GM12891 (cell line): ENCODE data around the gene PTPN5.

Experiments
- DNase-seq: peaks from one replicate; pipeline ENCODE4 v3.0.0; 2011; ENCODE audit warnings: low spot score; ENCODE audit not compliant: insufficient read length
- FAIRE-seq: peaks from 2 replicates; lab custom pipeline; 2011; peaks lifted over from hg19 to GRCh38; lab: Jason Lieb, UNC
- PAX5 ChIP-seq: IDR thresholded peaks from 2 replicates; pipeline ENCODE4 v1.6.1; 2011; ENCODE audit warnings: low read length, moderate library complexity, mild to moderate bottlenecking; ENCODE audit not compliant: insufficient read depth, severe bottlenecking
- POLR2A ChIP-seq: IDR thresholded peaks from 2 replicates; pipeline ENCODE4 v1.6.1; 2011; ENCODE audit warnings: low read depth, low read length, control low read depth
- POLR2AphosphoS5 ChIP-seq: IDR thresholded peaks from 2 replicates; pipeline ENCODE4 v1.6.1; 2011; ENCODE audit warnings: low read depth, low read length, control low read depth
- POU2F2 ChIP-seq: IDR thresholded peaks from 2 replicates; pipeline ENCODE4 v1.6.1; 2011; ENCODE audit warnings: low read depth, mild to moderate bottlenecking, control low read depth, low read length, moderate library complexity
- SPI1 ChIP-seq: IDR thresholded peaks from 2 replicates; pipeline ENCODE4 v1.6.1; 2011; ENCODE audit warnings: low read depth, low read length, control low read depth
- TAF1 ChIP-seq: IDR thresholded peaks from 2 replicates; pipeline ENCODE4 v1.6.1; 2011; ENCODE audit warnings: low read depth, low read length, control low read depth

Gene PTPN5

DNA sequence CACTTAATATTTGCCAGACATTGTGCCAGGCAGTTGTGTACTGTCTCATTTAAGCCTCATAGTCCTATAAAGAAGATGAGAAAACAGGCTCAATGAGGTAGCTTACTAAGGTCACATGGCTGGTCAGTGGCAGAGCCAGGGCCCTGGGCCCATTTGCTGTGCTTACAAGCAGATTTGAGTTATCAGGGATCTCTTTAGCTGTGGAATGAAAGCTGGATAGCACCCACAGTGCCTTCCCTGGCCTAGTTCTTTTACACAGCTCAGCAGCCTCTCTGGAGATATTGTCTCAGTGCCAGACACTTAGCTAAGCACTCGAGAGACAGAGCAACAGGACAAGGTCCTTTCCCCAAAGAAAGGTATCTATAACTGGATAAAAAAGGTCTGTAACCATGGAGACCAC is 86.9 kb downstream of the PTPN5 start:
- TF ChIP-seq PAX5 (no peak), SPI1 (no peak), POLR2AphosphoS5 (no peak), TAF1 (no peak), POU2F2 (no peak), POLR2A (no peak)
- no peak for DNase-seq
- no peak for FAIRE-seq

- no peak for FAIRE-seq
- TF ChIP-seq POLR2A (no peak), POU2F2 (no peak), PAX5 (no peak), SPI1 (no peak), POLR2AphosphoS5 (no peak), TAF1 (no peak)
- no peak for DNase-seq
These were observed 87.5 kb downstream of the PTPN5 start for GRCh38 chr11:18704045-18704645.

DNA sequence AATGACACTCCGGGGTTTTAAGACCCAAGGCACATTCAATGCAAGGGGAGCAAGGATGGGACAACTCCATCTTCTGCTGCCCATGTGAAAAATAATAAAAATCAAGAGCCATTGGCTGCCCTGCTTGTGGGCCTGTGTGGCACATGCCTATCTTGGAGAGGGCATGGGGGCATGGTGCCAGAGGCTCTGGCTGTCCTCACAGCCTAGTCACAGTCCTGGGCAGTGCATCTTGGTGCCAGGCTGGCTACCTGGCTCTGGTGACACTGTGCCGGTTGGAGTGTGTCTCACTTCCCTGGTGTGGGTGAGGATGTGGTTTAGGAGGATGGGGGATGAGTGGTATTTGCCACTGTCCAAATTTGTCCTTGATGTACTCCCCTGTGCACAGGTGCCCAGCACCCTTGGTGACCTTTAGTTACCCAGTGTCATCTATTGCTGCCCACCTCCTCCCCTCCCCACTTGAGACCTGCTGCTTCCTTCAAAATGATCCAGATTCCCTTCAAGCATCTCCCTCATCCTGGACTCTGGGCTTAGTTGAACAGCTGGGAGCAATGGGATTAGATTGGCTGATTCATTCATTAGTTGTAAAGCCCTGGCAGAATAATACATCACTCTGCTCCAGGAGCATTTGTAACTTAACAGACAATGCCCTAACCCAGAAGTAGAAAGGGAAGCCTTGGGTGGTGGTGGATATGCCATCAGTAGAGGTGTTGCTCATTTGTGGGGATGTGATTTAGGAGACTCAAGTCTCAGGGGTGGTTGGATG is 88.4 kb downstream of the PTPN5 start:
- FAIRE-seq: no peak

GRCh38 chr11:18701614-18702216 is 89.9 kb downstream of the PTPN5 start:
- no peak for FAIRE-seq
- TF ChIP-seq POLR2AphosphoS5 (no peak), PAX5 (no peak), TAF1 (no peak), POU2F2 (no peak), SPI1 (no peak), POLR2A (no peak)
- no peak for DNase-seq

More for the DNA sequence above, 88.4 kb downstream of the PTPN5 start:
- DNase-seq: no peak
- no peak for TF ChIP-seq POLR2A

- DNase-seq (no peak), FAIRE-seq (no peak)
- TF ChIP-seq POLR2AphosphoS5 (no peak), SPI1 (no peak), POU2F2 (no peak), TAF1 (no peak), PAX5 (no peak), POLR2A (no peak)
These were observed 90.7 kb downstream of the PTPN5 start for GRCh38 chr11:18700872-18701271.

DNA sequence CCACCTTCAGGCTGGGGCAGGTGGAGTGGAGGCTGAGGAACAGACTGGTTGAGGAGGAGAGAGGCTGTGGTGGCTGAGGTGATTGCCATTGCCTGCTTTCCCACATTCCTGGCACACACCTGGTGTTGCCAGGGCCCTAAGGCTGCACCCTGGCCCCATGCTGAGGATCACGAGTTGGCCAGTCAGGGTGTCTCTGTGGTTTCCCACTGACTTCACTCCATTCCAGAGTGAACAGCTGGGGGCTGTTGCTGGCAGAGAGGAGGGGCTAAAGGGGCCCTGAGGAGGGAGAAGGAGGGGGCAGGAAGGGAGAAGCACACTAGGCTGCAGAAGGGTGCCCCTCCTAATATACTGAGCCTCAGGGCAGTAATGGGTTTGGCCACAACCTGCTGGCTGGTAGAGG is 91.2 kb downstream of the PTPN5 start:
- DNase-seq: no peak
- FAIRE-seq: no peak
- TF ChIP-seq TAF1 (no peak), POLR2A (no peak), SPI1 (no peak), PAX5 (no peak), POU2F2 (no peak), POLR2AphosphoS5 (no peak)

DNA sequence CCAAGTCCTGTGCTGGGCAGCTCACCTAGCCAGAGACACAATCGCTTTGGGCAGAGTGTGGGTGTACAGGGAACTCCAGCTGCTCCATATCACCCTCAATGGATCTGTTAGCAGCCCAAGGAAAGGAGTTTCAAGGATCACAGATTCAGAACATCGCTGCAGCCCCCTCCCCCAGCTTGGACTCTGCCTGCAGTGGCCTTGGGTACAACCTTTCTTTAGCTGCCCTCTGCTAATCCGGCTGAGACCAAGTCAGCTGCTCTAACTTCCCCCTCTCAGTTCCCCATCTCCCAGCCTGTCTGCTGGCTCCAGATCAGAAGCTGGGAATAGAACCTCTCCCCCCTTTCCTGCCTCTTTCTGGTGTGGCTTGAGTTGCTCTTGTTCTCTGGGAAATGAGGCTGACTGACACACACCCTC is 91.7 kb downstream of the PTPN5 start:
- FAIRE-seq (no peak), DNase-seq (no peak)
- no peak for TF ChIP-seq POU2F2
- TF ChIP-seq TAF1: no peak
- TF ChIP-seq POLR2AphosphoS5: no peak
- no peak for TF ChIP-seq PAX5
- no peak for TF ChIP-seq SPI1
- no peak for TF ChIP-seq POLR2A

DNA sequence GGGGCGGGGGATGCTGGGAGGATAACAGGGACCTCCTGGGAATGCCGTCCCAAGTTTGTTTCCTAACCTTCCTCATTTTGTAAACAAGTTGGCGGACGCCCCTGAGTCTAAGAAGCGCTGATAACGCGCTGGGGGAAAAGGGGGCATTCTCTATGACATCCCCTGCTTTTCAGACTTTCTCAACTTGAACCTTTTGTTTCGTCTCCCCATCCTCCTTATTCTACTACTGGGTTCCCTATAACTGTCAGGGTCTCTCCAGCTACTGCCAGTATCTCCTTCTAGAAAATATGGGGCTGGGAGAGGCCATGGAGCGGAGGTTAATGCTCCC is 92.4 kb downstream of the PTPN5 start:
- FAIRE-seq: no peak

GRCh38 chr11:18698341-18699268 is 93.0 kb downstream of the PTPN5 start, which contains the start of gene TMEM86A:
Gene TMEM86A, plus strand, starts transcription at chr11:18698779. Its CDS starts 108 bp downstream, at chr11:18698887.
- FAIRE-seq (peak; percentile 87), DNase-seq (peak; percentile 92)
- no peak for TF ChIP-seq SPI1
- TF ChIP-seq POLR2AphosphoS5: no peak
- no peak for TF ChIP-seq POLR2A

More for the DNA sequence above, 92.4 kb downstream of the PTPN5 start:
- no peak for TF ChIP-seq POU2F2
- TF ChIP-seq PAX5: no peak
- no peak for TF ChIP-seq SPI1
- TF ChIP-seq TAF1: no peak
- TF ChIP-seq POLR2A: no peak
- TF ChIP-seq POLR2AphosphoS5: no peak
- DNase-seq: no peak
